Endothelial cell of umbilical vein (primary cell): ENCODE results near the gene MORC4. TPM values are rescaled to one million over a fixed set of nuclear protein-coding genes. Genes with fewer than 3 reads are reported as not detected.

ENCODE experiments used
- BruUV-seq: library from RNA; stranded (reverse); fragments of 400-500 nt; replicated peaks from 2 replicates; lab custom pipeline; 2021; lab: Mats Ljungman, UMichigan
- CTCF ChIA-PET: fragments of 300-600, 350-600 bp; sonication (Branson Sonifier 250); formaldehyde crosslinking; loops from one replicate; lab custom pipeline; 2021; ENCODE audit warnings: antibody characterized with exemption, inconsistent platforms; lab: Charles Lee
- POLR2A ChIA-PET: fragments of 300-600, 350-600 bp; sonication (Branson Sonifier 250); formaldehyde crosslinking; loops from one replicate; lab custom pipeline; 2021; ENCODE audit warnings: antibody characterized with exemption, inconsistent platforms; lab: Charles Lee
- DNase-seq: peaks from one replicate; pipeline ENCODE4 v3.0.0-alpha.2; 2011; ENCODE audit warnings: low read depth, low spot score
- FAIRE-seq: peaks from 2 replicates; lab custom pipeline; 2011; peaks lifted over from hg19 to GRCh38; lab: Jason Lieb, UNC
- H2AFZ ChIP-seq: 2 replicates; pipeline ENCODE4 v1.6.0; 2012; ENCODE audit warnings: low read depth, low read length, control low read depth, inconsistent platforms
- H3K27ac ChIP-seq: 2 replicates; pipeline ENCODE4 v1.5.1; 2011; ENCODE audit warnings: low read depth, mild to moderate bottlenecking, control low read depth, low read length, moderate library complexity; ENCODE audit not compliant: insufficient read depth
- H3K27me3 ChIP-seq, 2 experiments: 2 replicates each; pipeline versions ENCODE4 v1.6.0 to v1.6.1; 2011; ENCODE audit warnings: low read length in 2 of 2, mixed read lengths in 1 of 2; ENCODE audit not compliant: control insufficient read depth in 2 of 2, insufficient read depth in 2 of 2
- H3K36me3 ChIP-seq, 2 experiments: 2 replicates in 1 of 2; 3 replicates in 1 of 2; pipeline ENCODE4 v1.5.1; 2011; ENCODE audit warnings: low read length in 2 of 2, mild to moderate bottlenecking in 1 of 2, moderate library complexity in 1 of 2; ENCODE audit not compliant: control insufficient read depth in 2 of 2, insufficient read depth in 2 of 2; ENCODE audit errors: extremely low read depth in 1 of 2
- H3K4me1 ChIP-seq: 3 replicates; pipeline ENCODE4 v1.5.1; 2011; ENCODE audit warnings: mild to moderate bottlenecking, low read length; ENCODE audit not compliant: control insufficient read depth, insufficient read depth; ENCODE audit errors: extremely low read depth
- H3K4me2 ChIP-seq: 2 replicates; pipeline ENCODE4 v1.6.1; 2011; ENCODE audit warnings: low read length, control low read depth, mixed read lengths; ENCODE audit not compliant: insufficient read depth
- H3K4me3 ChIP-seq, 3 experiments: fragments of 200-600 bp in 1 of 3; sonication (generic), shearing (Covaris generic) in 1 of 3; replicated peaks in 1 of 3; 2 replicates each; pipeline ENCODE4 v1.5.1; 2011 to 2016; ENCODE audit warnings: control low read depth in 3 of 3, low read length in 3 of 3, mild to moderate bottlenecking in 2 of 3, inconsistent platforms in 1 of 3, low read depth in 1 of 3, moderate library complexity in 1 of 3; ENCODE audit not compliant: insufficient read depth in 1 of 3
- H3K79me2 ChIP-seq: 2 replicates; pipeline ENCODE4 v1.6.0; 2012; ENCODE audit warnings: low read length, inconsistent platforms; ENCODE audit not compliant: control insufficient read depth, insufficient read depth
- H3K9ac ChIP-seq: replicated peaks from 2 replicates; pipeline ENCODE3; 2011; ENCODE audit warnings: low read length, control low read depth; ENCODE audit not compliant: insufficient read depth; ENCODE audit errors: extremely low read depth
- H3K9me1 ChIP-seq: replicated peaks from 3 replicates; pipeline ENCODE4 v1.6.0; 2011; ENCODE audit warnings: mild to moderate bottlenecking, low read length; ENCODE audit not compliant: control insufficient read depth, insufficient read depth; ENCODE audit errors: extremely low read depth
- H3K9me3 ChIP-seq: replicated peaks from 2 replicates; pipeline ENCODE4 v1.5.1; 2012; ENCODE audit warnings: low read length, inconsistent platforms; ENCODE audit not compliant: control insufficient read depth, insufficient read depth
- H4K20me1 ChIP-seq: replicated peaks from 2 replicates; pipeline ENCODE3; 2011; ENCODE audit warnings: mild to moderate bottlenecking, low read length; ENCODE audit not compliant: control insufficient read depth, insufficient read depth; ENCODE audit errors: extremely low read depth
- EZH2 ChIP-seq: IDR thresholded peaks from 2 replicates; pipeline ENCODE4 v1.6.1; 2012; ENCODE audit warnings: borderline replicate concordance, low read depth, mild to moderate bottlenecking, moderate library complexity, low read length, inconsistent platforms; ENCODE audit not compliant: severe bottlenecking
- GATA2 ChIP-seq: IDR thresholded peaks from 2 replicates; pipeline ENCODE4 v1.7.0; 2011; ENCODE audit warnings: low read depth, mild to moderate bottlenecking, moderate library complexity, mixed read lengths, low read length; ENCODE audit not compliant: insufficient read length, insufficient read depth
- JUN ChIP-seq: IDR thresholded peaks from 2 replicates; pipeline ENCODE4 v1.6.1; 2011; ENCODE audit warnings: borderline replicate concordance, low read depth; ENCODE audit not compliant: insufficient read length, insufficient read depth
- MYC ChIP-seq: IDR thresholded peaks from one replicate; pipeline ENCODE4 v1.6.1; 2011; ENCODE audit warnings: mild to moderate bottlenecking, low read depth, low read length
- dilution Hi-C: fragments of 300-500 bp; cut with MboI; formaldehyde crosslinking; loops from one replicate; pipeline ENCODE4 v1.15.0; 2019; ENCODE audit warnings: low sequenced_read_pairs; ENCODE audit not compliant: extremely low pct_ligation_motif_present
- intact Hi-C: fragments of 100-400 bp; cut with micrococcal nuclease; formaldehyde crosslinking; loops from one replicate; pipeline ENCODE4 v1.10.0; 2022
- polyA plus RNA-seq, 4 experiments: library from polyadenylated mRNA; depleted of rRNA in 3 of 4; stranded (reverse) in 3 of 4; unstranded in 1 of 4; fragments of >200 nt; gene quantifications; 2 replicates each; pipeline versions ENCODE4 v1.2.1 to v1.2.3, GENCODE V29; 2011 to 2012; ENCODE audit warnings: missing spikeins in 1 of 4
- total RNA-seq: library from RNA; stranded (reverse); gene quantifications from 2 replicates; pipeline ENCODE4 v1.2.3, GENCODE V29; 2021
- TF ChIP-seq, protein P1 (sequence below), 2 donors: IDR thresholded peaks; 1 replicate in 1 of 2; 2 replicates in 1 of 2; pipeline ENCODE4 v1.5.1; 2011; ENCODE audit warnings: low read length in 2 of 2, mild to moderate bottlenecking in 2 of 2, moderate library complexity in 2 of 2, control low read depth in 1 of 2, inconsistent platforms in 1 of 2, low read depth in 1 of 2; ENCODE audit not compliant: insufficient read depth in 1 of 2; ENCODE audit errors: extremely low read depth in 1 of 2

The MORC4 gene
- total and polyA plus RNA-seq, 2 donors (not counting 3 experiments of a cell fraction or from before 2014, with no cell fraction given): 4.3 to 12.0 TPM

DNA sequence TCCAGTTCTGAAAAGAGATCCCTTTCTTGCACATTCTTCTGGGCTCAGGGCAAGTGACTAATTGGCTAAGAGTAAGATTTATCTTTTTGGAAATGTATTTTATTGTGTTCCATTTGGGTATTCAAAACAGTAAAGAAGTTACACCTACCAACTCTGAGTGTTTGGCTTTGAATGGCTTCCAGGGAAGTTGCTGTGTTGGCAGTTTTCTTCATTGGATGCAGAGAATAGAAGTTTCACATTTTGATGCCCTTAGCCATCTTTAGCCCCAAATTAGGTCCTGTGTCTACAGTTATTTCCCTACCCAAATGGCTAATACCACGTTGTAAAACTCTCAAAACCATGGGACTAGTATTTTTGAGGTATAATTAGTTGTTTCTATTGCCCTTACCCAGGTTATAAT is 29.7 kb upstream of the MORC4 start:
- H3K36me3 ChIP-seq: no peaks in the 10 kb centered on the region
- H3K27me3 ChIP-seq: no peaks in the 10 kb centered on the region
- intact Hi-C loops: loop anchor here (1.0 to 10.0 kb wide), 3 partner anchors 135 to 973 kb away; no protein-coding TSS in a partner anchor
- H3K4me2 ChIP-seq: no peak overlapping the region
- no peaks in the 10 kb centered on the region for H3K79me2 ChIP-seq
- no peaks in the 10 kb centered on the region for H3K9me1 ChIP-seq
- FAIRE-seq (no peak), DNase-seq (no peak)
- H2AFZ ChIP-seq: no peak overlapping the region
- ChIA-PET POLR2A (no interaction called here), CTCF (no interaction called here)
- H3K27ac ChIP-seq: no peak overlapping the region
- H3K9ac ChIP-seq: no peak overlapping the region
- dilution Hi-C loops: no loop called here
- H3K4me1 ChIP-seq: no peaks in the 10 kb centered on the region
- TF ChIP-seq MYC: no peak
- TF ChIP-seq EZH2: no peak
- TF ChIP-seq JUN: no peak
- H4K20me1 ChIP-seq: no peaks in the 10 kb centered on the region
- BruUV-seq: no TSS peak
- no peak overlapping the region for H3K4me3 ChIP-seq
- H3K9me3 ChIP-seq: no peaks in the 10 kb centered on the region

DNA sequence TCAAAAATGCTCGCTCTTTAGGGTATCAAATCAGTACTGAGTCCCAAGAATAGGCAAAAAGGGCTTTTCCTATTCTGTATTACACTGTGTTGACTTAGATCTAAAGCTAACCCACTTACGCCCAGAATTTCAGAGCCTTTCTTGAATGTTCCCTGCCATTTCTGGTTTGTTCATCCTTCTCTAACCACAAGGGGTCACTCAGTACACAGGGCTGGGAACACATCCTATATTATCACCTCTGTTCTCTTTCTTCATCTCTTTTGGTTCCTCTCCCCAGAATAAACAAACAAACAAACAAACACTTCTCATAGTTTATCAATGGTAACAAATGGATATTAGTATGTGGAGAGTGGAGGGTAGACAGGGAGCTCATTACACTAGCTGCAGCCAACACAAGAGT is 25.5 kb upstream of the MORC4 start:
- Histone ChIP-seq H3K9me1 (no peaks in the 10 kb centered on the region), H3K27me3 (no peaks in the 10 kb centered on the region), H3K4me3 (no peak overlapping the region), H3K4me2 (no peak overlapping the region), H3K79me2 (no peaks in the 10 kb centered on the region), H3K9me3 (no peaks in the 10 kb centered on the region), H3K27ac (no peak overlapping the region), H3K36me3 (no peaks in the 10 kb centered on the region), H3K4me1 (no peaks in the 10 kb centered on the region), H4K20me1 (no peaks in the 10 kb centered on the region), H3K9ac (no peak overlapping the region), H2AFZ (no peak overlapping the region)
- DNase-seq: peak; percentile 29
- CTCF ChIA-PET: interaction anchor here (0.6 to 1.4 kb wide), 12 partner anchors 10 to 977 kb away, joined by 3 to 17 read pairs (median 6); partner anchors contain the start of genes NCBP2L, PRPS1 and TSC22D3
- intact Hi-C loops: loop anchor here (1.0 to 10.0 kb wide), 6 partner anchors 131 to 977 kb away; partner anchors contain the start of gene NCBP2L
- FAIRE-seq: peak; percentile 78
- dilution Hi-C loops: no loop called here
- TF ChIP-seq, protein P1, sequence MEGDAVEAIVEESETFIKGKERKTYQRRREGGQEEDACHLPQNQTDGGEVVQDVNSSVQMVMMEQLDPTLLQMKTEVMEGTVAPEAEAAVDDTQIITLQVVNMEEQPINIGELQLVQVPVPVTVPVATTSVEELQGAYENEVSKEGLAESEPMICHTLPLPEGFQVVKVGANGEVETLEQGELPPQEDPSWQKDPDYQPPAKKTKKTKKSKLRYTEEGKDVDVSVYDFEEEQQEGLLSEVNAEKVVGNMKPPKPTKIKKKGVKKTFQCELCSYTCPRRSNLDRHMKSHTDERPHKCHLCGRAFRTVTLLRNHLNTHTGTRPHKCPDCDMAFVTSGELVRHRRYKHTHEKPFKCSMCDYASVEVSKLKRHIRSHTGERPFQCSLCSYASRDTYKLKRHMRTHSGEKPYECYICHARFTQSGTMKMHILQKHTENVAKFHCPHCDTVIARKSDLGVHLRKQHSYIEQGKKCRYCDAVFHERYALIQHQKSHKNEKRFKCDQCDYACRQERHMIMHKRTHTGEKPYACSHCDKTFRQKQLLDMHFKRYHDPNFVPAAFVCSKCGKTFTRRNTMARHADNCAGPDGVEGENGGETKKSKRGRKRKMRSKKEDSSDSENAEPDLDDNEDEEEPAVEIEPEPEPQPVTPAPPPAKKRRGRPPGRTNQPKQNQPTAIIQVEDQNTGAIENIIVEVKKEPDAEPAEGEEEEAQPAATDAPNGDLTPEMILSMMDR (IDR thresholded peaks at IDR 0.05; ENCODE audit: extremely low read depth in 1 of 2, insufficient read depth in 1 of 2, low read depth in 1 of 2, low read length in 2 of 2): peak; percentile 24 to 39
- TF ChIP-seq GATA2: no peak
- no TSS peak for BruUV-seq
- POLR2A ChIA-PET: no interaction called here
